Fibroblast of the conjunctiva (primary cell): ENCODE results near the gene ABCE1.

ENCODE experiments used
- DNase-seq: peaks from one replicate; pipeline ENCODE4 v3.0.0-alpha.2; 2010; ENCODE audit warnings: low read depth

Gene ABCE1

DNA sequence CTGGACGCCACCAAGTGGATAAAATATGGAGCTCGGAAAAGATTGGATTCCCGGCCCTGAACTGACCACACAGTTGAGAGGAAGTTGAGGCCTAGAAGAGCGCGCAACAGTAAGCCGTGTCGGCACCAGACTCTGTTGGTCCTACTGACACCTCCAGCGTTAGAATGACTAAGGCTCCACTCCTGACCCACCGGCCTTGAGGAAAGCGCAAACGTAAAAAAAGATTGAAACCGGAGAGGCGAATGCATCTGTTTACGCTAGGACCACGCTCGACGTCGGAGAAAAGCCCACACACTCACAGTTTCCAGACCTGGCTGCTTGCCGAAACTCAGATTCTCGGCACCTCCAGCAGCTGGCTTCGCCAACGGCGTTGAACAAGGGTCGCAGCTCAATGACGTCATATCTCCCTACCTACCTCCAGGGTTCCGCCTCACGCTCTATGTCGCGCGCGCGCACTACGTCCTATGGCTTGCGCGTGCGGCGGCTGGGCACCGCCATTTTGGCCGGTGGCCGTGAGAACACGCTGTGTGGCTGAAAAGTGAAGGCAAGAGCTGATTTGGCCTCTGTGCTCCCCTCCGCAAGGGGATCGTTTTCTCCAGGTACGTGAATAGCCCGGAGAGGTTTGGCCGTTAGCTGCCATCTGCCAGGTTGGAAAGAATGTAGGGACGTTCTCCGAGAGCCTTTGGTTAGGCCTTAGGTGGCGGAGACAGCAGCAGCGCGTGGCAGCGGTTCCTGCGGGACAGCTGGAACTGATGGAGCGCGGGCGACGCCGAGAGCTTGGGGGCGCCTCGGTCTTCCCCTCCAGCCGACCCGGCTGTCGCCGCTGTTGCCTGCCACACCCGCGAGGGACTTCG is at the start of gene ABCE1, which contains the start of gene ANAPC10:
TSS of gene ABCE1 (plus strand) at position 491 of the 854 bp plus-strand sequence. CDS start 6,102 bp downstream, outside the sequence.
TSS of gene ANAPC10 (minus strand) at position 376 of the 854 bp plus-strand sequence. CDS start 2,097 bp downstream, outside the sequence.
- DNase-seq, result peak; percentile 96

GRCh38 chr4:145048817-145049216 is 49.3 kb upstream of the ABCE1 start:
- DNase-seq, result no peak

DNA sequence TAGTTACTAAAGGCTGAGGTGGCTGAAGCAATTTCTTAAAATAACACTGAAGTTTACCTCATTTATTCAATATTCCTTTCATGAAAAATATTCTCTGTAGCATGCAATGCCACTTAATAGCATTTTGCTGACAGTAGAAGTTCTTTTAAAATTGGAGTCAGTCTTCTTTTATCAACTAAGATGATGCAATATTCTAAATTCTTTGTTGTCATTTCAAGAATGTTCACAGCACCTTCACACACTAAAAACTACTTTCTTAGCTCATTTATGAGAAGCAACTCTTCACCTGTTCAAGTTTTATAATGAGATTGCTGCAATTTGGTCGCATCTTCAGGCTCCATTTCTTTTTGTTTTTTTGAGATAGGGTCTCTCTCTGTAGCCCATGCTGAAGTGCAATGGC is 48.9 kb upstream of the ABCE1 start:
- DNase-seq, result no peak

GRCh38 chr4:145055533-145056257 is 42.4 kb upstream of the ABCE1 start:
- DNase-seq, result no peak

GRCh38 chr4:145056325-145057130 is 41.6 kb upstream of the ABCE1 start:
- DNase-seq, result no peak

GRCh38 chr4:145058256-145058655 is 39.9 kb upstream of the ABCE1 start:
- no peak for DNase-seq

DNA sequence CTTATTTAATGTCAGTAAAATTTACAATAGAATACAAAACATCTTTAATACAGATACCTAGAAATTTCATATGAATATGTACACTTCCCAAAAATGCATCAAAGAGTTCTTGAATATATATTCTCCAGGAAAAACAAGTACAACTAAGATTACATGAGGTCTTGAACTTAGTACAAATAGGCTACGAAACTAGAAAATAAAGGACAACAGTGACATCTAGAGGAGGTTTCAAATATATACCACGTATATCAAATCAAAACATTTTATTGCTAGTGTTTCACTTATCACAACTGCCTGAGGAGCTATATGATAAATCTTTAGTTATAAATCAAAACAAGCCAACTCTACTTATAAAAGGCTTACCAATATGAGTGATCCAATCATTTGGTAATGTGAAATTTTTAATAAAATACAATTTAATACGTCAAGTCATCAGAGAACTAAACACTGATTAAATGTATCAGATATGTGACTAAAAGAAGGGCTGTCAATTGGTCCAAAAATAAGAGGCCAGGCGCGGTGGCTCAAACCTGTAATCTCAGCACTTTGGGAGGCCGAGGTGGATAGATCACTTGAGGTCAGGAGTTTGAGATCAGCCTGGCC is 36.7 kb upstream of the ABCE1 start:
- DNase-seq, result peak; percentile 39

DNA sequence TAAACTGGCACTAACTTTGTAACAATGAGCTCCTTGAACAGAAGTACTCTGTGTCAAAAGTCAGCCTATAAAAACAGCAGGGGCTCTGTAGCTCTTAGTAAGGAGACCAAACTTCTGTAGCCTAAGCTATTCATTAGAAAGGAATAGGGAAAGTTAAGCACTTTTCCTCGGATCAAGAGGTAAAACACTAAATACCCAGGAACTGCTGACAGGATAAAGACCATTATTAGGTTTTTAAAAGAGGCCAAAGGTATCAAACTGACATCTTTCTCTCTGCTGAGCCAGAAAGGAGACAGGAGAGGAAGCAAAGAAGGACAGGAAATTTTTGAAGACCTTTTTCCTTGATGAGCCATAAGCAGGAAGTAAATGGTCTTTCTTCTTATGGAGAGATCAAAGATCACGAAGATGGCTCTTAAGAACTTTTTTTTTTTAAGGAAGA is 32.0 kb upstream of the ABCE1 start:
- no peak for DNase-seq

GRCh38 chr4:145069361-145069760 is 28.8 kb upstream of the ABCE1 start:
- no peak for DNase-seq

- no peak for DNase-seq
These were observed 26.6 kb upstream of the ABCE1 start for GRCh38 chr4:145071560-145071959.

- DNase-seq, result no peak
These were observed 22.2 kb upstream of the ABCE1 start for GRCh38 chr4:145075742-145076468.

DNA sequence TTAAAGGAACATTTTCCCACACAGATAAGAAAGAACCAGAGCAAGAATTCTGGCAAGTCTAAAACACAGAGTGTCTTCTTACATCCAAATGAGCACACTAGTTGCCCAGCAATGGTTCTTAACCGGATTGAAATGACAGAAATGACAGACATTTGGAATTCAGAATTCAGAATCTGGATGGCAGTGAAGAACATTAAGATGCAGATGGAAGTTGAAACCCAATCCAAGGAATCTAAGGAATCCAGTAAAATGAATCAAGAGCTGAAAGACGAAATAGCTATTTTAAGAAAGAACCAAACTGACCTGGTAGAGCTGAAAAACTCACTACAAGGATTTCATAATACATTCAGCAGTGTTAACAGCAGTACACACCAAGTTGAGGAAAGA is 21.6 kb upstream of the ABCE1 start:
- no peak for DNase-seq

DNA sequence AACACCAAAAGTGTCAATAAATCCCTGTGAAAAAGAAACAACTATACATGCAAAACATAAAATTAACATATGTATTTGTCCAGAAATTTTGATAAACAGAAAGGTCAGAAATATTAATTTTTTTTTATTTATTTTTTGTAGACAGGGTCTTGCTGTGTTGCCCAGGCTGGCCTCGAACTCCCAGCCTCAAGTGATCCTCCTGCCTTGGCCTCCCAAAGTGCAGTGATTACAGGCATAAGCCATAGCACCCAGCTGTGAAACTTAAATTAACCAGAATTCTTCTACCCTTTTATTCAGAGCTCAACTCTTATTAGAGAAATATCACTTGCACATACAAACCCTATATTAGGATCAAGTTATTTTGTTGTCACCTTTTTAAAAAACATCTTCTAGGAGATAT is 16.4 kb upstream of the ABCE1 start:
- DNase-seq, result no peak

- no peak for DNase-seq
These were observed 14.1 kb upstream of the ABCE1 start for GRCh38 chr4:145083891-145084605.

- no peak for DNase-seq
These were observed 7.7 kb upstream of the ABCE1 start for GRCh38 chr4:145090380-145090779.

DNA sequence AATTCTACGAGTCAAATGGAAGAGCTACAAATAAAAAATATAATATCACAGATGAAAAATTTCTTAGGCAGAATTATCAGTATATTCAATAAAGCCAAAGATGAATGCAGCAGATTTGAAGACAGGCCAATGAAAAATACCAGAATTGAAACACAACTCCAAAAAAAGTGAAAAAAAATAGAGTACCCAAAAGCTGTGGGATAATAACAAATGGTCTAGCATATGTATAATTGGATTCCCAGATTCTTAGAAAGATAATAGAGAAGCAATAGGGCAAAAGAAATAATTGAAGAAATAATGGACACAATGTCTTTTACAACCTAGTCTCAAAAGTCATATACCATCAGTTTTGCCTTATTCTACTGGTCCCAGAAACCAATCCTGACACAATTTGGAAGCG is 4.5 kb upstream of the ABCE1 start:
- no peak for DNase-seq

DNA sequence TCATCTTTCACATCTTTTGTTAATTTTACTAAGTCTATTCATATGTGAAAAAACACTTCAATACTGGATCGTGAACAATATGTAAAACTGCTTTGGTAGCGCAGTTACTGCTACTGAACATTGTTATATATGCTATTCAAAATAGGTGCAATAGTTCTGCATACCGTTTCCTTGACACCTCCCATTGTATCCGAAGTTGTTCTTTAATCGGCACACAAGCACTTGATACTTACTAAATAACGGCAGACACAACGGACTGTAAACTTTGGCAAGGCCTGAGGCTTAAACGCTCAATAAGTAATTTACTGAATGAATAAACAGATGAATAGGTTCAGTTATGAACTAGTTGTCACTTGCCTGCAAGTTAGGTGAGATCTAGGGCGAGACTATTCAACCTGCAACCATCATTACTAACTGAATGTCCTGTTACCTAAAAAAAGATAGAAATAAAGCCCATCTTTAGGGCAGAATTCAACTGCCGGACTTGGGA is 735 bp upstream of the ABCE1 start:
- DNase-seq, result no peak

GRCh38 chr4:145098675-145099037 is 545 bp downstream of the ABCE1 start:
- DNase-seq, result peak; percentile 37

- DNase-seq, result no peak
These were observed 1.5 kb downstream of the ABCE1 start for GRCh38 chr4:145099653-145100052.

GRCh38 chr4:145101091-145101490 is 3.0 kb downstream of the ABCE1 start:
- peak; percentile 56 for DNase-seq
